Neural cell (in vitro differentiated cells): ENCODE measurements around the gene ZBTB32. TPM values are rescaled to one million over a fixed set of nuclear protein-coding genes. Genes with fewer than 3 reads are reported as not detected.

Experiments used
- H2AFZ ChIP-seq: fragments of 200-600, 300-800 bp; sonication (generic), shearing (Covaris generic); 2 replicates; pipeline ENCODE4 v1.6.0; 2014; ENCODE audit warnings: low read depth, mild to moderate bottlenecking, antibody characterized with exemption, low read length, moderate library complexity
- H3F3A ChIP-seq: fragments of 200-600 bp; shearing (Covaris generic); 2 replicates; pipeline ENCODE4 v1.6.1; 2016; ENCODE audit warnings: mild to moderate bottlenecking, moderate library complexity, mixed read lengths, antibody characterized with exemption, low read length; ENCODE audit not compliant: insufficient read depth, poor library complexity, severe bottlenecking
- H3K27ac ChIP-seq: fragments of 200-600, 300-800 bp; sonication (generic), shearing (Covaris generic); 2 replicates; pipeline ENCODE4 v1.5.1; 2014; ENCODE audit warnings: mild to moderate bottlenecking, low read length, moderate library complexity
- H3K27me3 ChIP-seq: fragments of 300-800, 200-600 bp; sonication (generic), shearing (Covaris generic); 2 replicates; pipeline ENCODE4 v1.6.0; 2014; ENCODE audit warnings: mild to moderate bottlenecking, low read depth, low read length, moderate library complexity; ENCODE audit not compliant: insufficient read depth
- H3K36me3 ChIP-seq: fragments of 300-800, 200-600 bp; sonication (generic), shearing (Covaris generic); 2 replicates; pipeline ENCODE4 v1.5.1; 2014; ENCODE audit warnings: mild to moderate bottlenecking, antibody characterized with exemption, low read length, moderate library complexity; ENCODE audit not compliant: insufficient read depth
- H3K4me2 ChIP-seq: fragments of 300-800, 200-600 bp; sonication (generic), shearing (Covaris generic); 2 replicates; pipeline ENCODE4 v1.6.0; 2014; ENCODE audit warnings: mild to moderate bottlenecking, low read length
- H3K4me3 ChIP-seq: fragments of 300-800, 200-600 bp; sonication (generic), shearing (Covaris generic); 2 replicates; pipeline ENCODE4 v1.5.1; 2014; ENCODE audit warnings: mild to moderate bottlenecking, low read length, moderate library complexity
- H3K79me2 ChIP-seq: fragments of 200-600 bp; shearing (Covaris generic); replicated peaks from 2 replicates; pipeline ENCODE4 v1.6.0; 2014; ENCODE audit warnings: mild to moderate bottlenecking, low read length, moderate library complexity; ENCODE audit not compliant: insufficient read depth
- H3K9ac ChIP-seq: fragments of 300-800, 200-600 bp; sonication (generic), shearing (Covaris generic); 2 replicates; pipeline ENCODE4 v1.6.1; 2016; ENCODE audit warnings: mild to moderate bottlenecking, low read length, mixed read lengths
- H3K9me2 ChIP-seq: fragments of 200-600 bp; shearing (Covaris generic); 2 replicates; pipeline ENCODE4 v1.6.1; 2016; ENCODE audit warnings: mild to moderate bottlenecking, low read length, mixed read lengths; ENCODE audit not compliant: insufficient read depth
- H3K9me3 ChIP-seq: fragments of 200-600, 300-800 bp; sonication (generic), shearing (Covaris generic); 2 replicates; pipeline ENCODE4 v1.6.1; 2016; ENCODE audit warnings: mild to moderate bottlenecking, mixed run types, low read length, moderate library complexity, mixed read lengths
- H4K20me1 ChIP-seq: fragments of 200-600 bp; shearing (Covaris generic); 2 replicates; pipeline ENCODE4 v1.6.1; 2016; ENCODE audit warnings: mild to moderate bottlenecking, mixed run types; ENCODE audit not compliant: insufficient read depth
- CTCF ChIP-seq: fragments of 450-650 bp; IDR thresholded peaks from 2 replicates; pipeline ENCODE4 v1.5.1; 2014; ENCODE audit warnings: antibody characterized with exemption, mild to moderate bottlenecking, moderate library complexity; ENCODE audit not compliant: poor library complexity, severe bottlenecking
- EP300 ChIP-seq: fragments of 450-650 bp; conservative IDR thresholded peaks from 2 replicates; pipeline ENCODE4 v1.6.1; 2014; ENCODE audit warnings: antibody characterized with exemption, mild to moderate bottlenecking, moderate library complexity; ENCODE audit not compliant: poor library complexity, severe bottlenecking
- EZH2 ChIP-seq: fragments of 200-600, 300-800 bp; shearing (Covaris generic), sonication (generic); IDR thresholded peaks from 2 replicates; pipeline ENCODE4 v1.6.1; 2014; ENCODE audit warnings: antibody characterized with exemption, low read length, borderline replicate concordance, mild to moderate bottlenecking; ENCODE audit not compliant: insufficient read depth, poor library complexity, severe bottlenecking
- MXI1 ChIP-seq: fragments of 450-650 bp; conservative IDR thresholded peaks from 2 replicates; pipeline ENCODE4 v1.6.1; 2014; ENCODE audit warnings: antibody characterized with exemption, mild to moderate bottlenecking; ENCODE audit not compliant: poor library complexity, severe bottlenecking
- POLR2AphosphoS5 ChIP-seq: IDR thresholded peaks from 2 replicates; pipeline ENCODE4 v1.6.1; 2012
- RAD21 ChIP-seq: fragments of 450-650 bp; conservative IDR thresholded peaks from 2 replicates; pipeline ENCODE4 v1.6.1; 2014; ENCODE audit warnings: antibody characterized with exemption, mild to moderate bottlenecking, moderate library complexity
- REST ChIP-seq: IDR thresholded peaks from 2 replicates; pipeline ENCODE4 v1.6.1; 2012; ENCODE audit warnings: borderline replicate concordance
- SMC3 ChIP-seq: fragments of 450-650 bp; conservative IDR thresholded peaks from 2 replicates; pipeline ENCODE4 v1.6.1; 2014; ENCODE audit warnings: antibody characterized with exemption, mild to moderate bottlenecking, moderate library complexity; ENCODE audit not compliant: poor library complexity
- TAF1 ChIP-seq: IDR thresholded peaks from 2 replicates; pipeline ENCODE4 v1.6.1; 2012; ENCODE audit warnings: low read depth
- polyA plus RNA-seq: library from polyadenylated mRNA; depleted of rRNA; stranded (reverse); fragments of >200 nt; gene quantifications from 2 replicates; pipeline ENCODE4 v1.2.3, GENCODE V29; 2014

ZBTB32 gene
- polyA plus RNA-seq, 1 donor from 2014 or later: not detected

GRCh38 chr19:35661995-35662340 is 42.4 kb upstream of the ZBTB32 start:
- no peaks in the 10 kb centered on the region for H3K9me3 ChIP-seq
- no peaks in the 10 kb centered on the region for H3K79me2 ChIP-seq
- no peaks in the 10 kb centered on the region for H3F3A ChIP-seq
- H4K20me1 ChIP-seq: no peaks in the 10 kb centered on the region
- no peak for TF ChIP-seq RAD21
- TF ChIP-seq EP300: no peak
- TF ChIP-seq SMC3: no peak
- no peak for TF ChIP-seq POLR2AphosphoS5
- TF ChIP-seq MXI1: no peak
- no peak for TF ChIP-seq TAF1
- no peak for TF ChIP-seq CTCF
- TF ChIP-seq REST: no peak
- no peak for TF ChIP-seq EZH2
- H3K4me2 ChIP-seq: no peak overlapping the region
- no peak overlapping the region for H3K27ac ChIP-seq
- no peak overlapping the region for H3K9ac ChIP-seq
- no peaks in the 10 kb centered on the region for H3K36me3 ChIP-seq
- no peak overlapping the region for H2AFZ ChIP-seq
- no peak overlapping the region for H3K4me3 ChIP-seq
- H3K27me3 ChIP-seq: no peaks in the 10 kb centered on the region
- H3K9me2 ChIP-seq: no peaks in the 10 kb centered on the region

- no peaks in the 10 kb centered on the region for H3K9me2 ChIP-seq
- no peaks in the 10 kb centered on the region for H3F3A ChIP-seq
- H3K9me3 ChIP-seq: no peaks in the 10 kb centered on the region
- TF ChIP-seq POLR2AphosphoS5: no peak
- no peak for TF ChIP-seq EP300
- TF ChIP-seq TAF1: no peak
- TF ChIP-seq CTCF: no peak
- no peak for TF ChIP-seq REST
- no peak for TF ChIP-seq EZH2
- TF ChIP-seq MXI1: no peak
- TF ChIP-seq SMC3: no peak
- TF ChIP-seq RAD21: no peak
- no peaks in the 10 kb centered on the region for H3K36me3 ChIP-seq
- H3K27ac ChIP-seq: no peak overlapping the region
- no peaks in the 10 kb centered on the region for H4K20me1 ChIP-seq
- no peaks in the 10 kb centered on the region for H3K27me3 ChIP-seq
- no peak overlapping the region for H3K4me2 ChIP-seq
- H3K4me3 ChIP-seq: no peak overlapping the region
- no peaks in the 10 kb centered on the region for H3K79me2 ChIP-seq
- H3K9ac ChIP-seq: no peak overlapping the region
- no peak overlapping the region for H2AFZ ChIP-seq
Observed at GRCh38 chr19:35663981-35664380, 40.4 kb upstream of the ZBTB32 start.
